K562 (cell line): ENCODE measurements around the gene GRB10. TPM values are rescaled to one million over a fixed set of nuclear protein-coding genes. Genes with fewer than 3 reads are reported as not detected.

ENCODE experiments used
- ATAC-seq: fragments of 200-7000 bp; cut with Tn5 transposase; 3 replicates; pipeline ENCODE4 v1.9.1; 2020; ENCODE audit warnings: moderate library complexity
- BruUV-seq: library from RNA; stranded (reverse); fragments of 400-500 nt; replicated peaks from 2 replicates; lab custom pipeline; 2021; lab: Mats Ljungman, UMichigan
- CTCF ChIA-PET: fragments of 300-600 bp; formaldehyde crosslinking; extraction: SDS; loops from one replicate; lab custom pipeline; 2021; ENCODE audit warnings: low intra/inter-chr PET ratio; lab: Yijun Ruan, JAX
- POLR2A ChIA-PET: fragments of 300-600, 350-650 bp; sonication (Branson Sonifier 250); formaldehyde crosslinking; extraction: SDS; loops from one replicate; lab custom pipeline; 2021; ENCODE audit warnings: antibody characterized with exemption, inconsistent platforms; lab: Yijun Ruan, JAX
- DNase-seq, 4 experiments: peaks; one replicate each; pipeline versions ENCODE4 v3.0.0 to v3.0.0-alpha.2; 2011 to 2018; ENCODE audit warnings: low spot score in 3 of 4, mixed read lengths in 3 of 4; ENCODE audit errors: extremely low read depth in 1 of 4
- FAIRE-seq: peaks from 2 replicates; lab custom pipeline; 2011; peaks lifted over from hg19 to GRCh38; lab: Jason Lieb, UNC
- H2AFZ ChIP-seq: 2 replicates; pipeline ENCODE4 v1.6.0; 2011; ENCODE audit warnings: low read depth, low read length, control low read depth, inconsistent platforms
- H3K27ac ChIP-seq: fragments of 200-600 bp; 3 replicates; pipeline ENCODE4 v1.8.0; 2011; ENCODE audit warnings: low read depth, mild to moderate bottlenecking, control low read depth, inconsistent platforms, low read length, moderate library complexity, mixed read lengths; ENCODE audit errors: extremely low read depth
- H3K27me3 ChIP-seq, 2 experiments: fragments of 300-600 bp in 1 of 2; 2 replicates in 1 of 2; 3 replicates in 1 of 2; pipeline versions ENCODE4 v1.6.0 to v1.8.0; 2011; ENCODE audit warnings: inconsistent platforms in 2 of 2, low read length in 2 of 2, mild to moderate bottlenecking in 1 of 2, mixed read lengths in 1 of 2, moderate library complexity in 1 of 2; ENCODE audit not compliant: control insufficient read depth in 2 of 2, insufficient read depth in 2 of 2
- H3K36me3 ChIP-seq: fragments of 300-600 bp; 3 replicates; pipeline ENCODE4 v1.8.0; 2011; ENCODE audit warnings: mild to moderate bottlenecking, low read length, inconsistent platforms; ENCODE audit not compliant: control insufficient read depth, insufficient read depth
- H3K4me1 ChIP-seq, 2 experiments: fragments of 200-600 bp in 1 of 2; replicated peaks in 1 of 2; 2 replicates in 1 of 2; 3 replicates in 1 of 2; pipeline versions ENCODE4 v1.5.1 to v1.8.0; 2011; ENCODE audit warnings: inconsistent platforms in 2 of 2, low read length in 2 of 2, mild to moderate bottlenecking in 1 of 2, mixed read lengths in 1 of 2, moderate library complexity in 1 of 2; ENCODE audit not compliant: control insufficient read depth in 2 of 2, insufficient read depth in 2 of 2
- H3K4me2 ChIP-seq: 2 replicates; pipeline ENCODE4 v1.6.1; 2011; ENCODE audit warnings: low read length, control low read depth, inconsistent platforms, mixed read lengths; ENCODE audit not compliant: insufficient read depth
- H3K4me3 ChIP-seq: fragments of 200-600 bp; sonication (generic), shearing (Covaris generic); 2 replicates; pipeline ENCODE4 v1.5.1; 2016; ENCODE audit warnings: control low read depth, inconsistent platforms
- H3K79me2 ChIP-seq: fragments of 200-600 bp; 3 replicates; pipeline ENCODE4 v1.8.0; 2011; ENCODE audit warnings: low read length, inconsistent platforms; ENCODE audit not compliant: control insufficient read depth, insufficient read depth
- H3K9ac ChIP-seq, 2 experiments: 2 replicates each; pipeline versions ENCODE4 v1.6.0 to v1.6.1; 2011; ENCODE audit warnings: low read depth in 2 of 2, low read length in 2 of 2, control low read depth in 1 of 2, inconsistent platforms in 1 of 2, mild to moderate bottlenecking in 1 of 2, mixed read lengths in 1 of 2; ENCODE audit not compliant: insufficient read depth in 1 of 2
- H3K9me1 ChIP-seq: one replicate; pipeline ENCODE4 v1.6.0; 2011; ENCODE audit warnings: inconsistent platforms, mild to moderate bottlenecking, low read length, moderate library complexity; ENCODE audit not compliant: control insufficient read depth, insufficient read depth
- H3K9me3 ChIP-seq: replicated peaks from 2 replicates; pipeline ENCODE4 v1.5.1; 2011; ENCODE audit warnings: low read depth, low read length, inconsistent platforms; ENCODE audit not compliant: control insufficient read depth, insufficient read depth
- H4K20me1 ChIP-seq: replicated peaks from 2 replicates; pipeline ENCODE4 v1.6.1; 2011; ENCODE audit warnings: low read length, inconsistent platforms, mixed read lengths; ENCODE audit not compliant: control insufficient read depth, insufficient read depth
- ARID1B ChIP-seq: fragments of 450-650 bp; IDR thresholded peaks from 2 replicates; pipeline ENCODE4 v1.6.1; 2016; ENCODE audit warnings: antibody characterized with exemption, mild to moderate bottlenecking, inconsistent platforms
- BHLHE40 ChIP-seq: IDR thresholded peaks from 2 replicates; pipeline ENCODE4 v1.6.1; 2011; ENCODE audit warnings: low read length, improper control_type of control experiment
- ESRRA ChIP-seq: fragments of 450-650 bp; IDR thresholded peaks from 2 replicates; pipeline ENCODE4 v1.6.1; 2014; ENCODE audit warnings: low read depth, mild to moderate bottlenecking, moderate library complexity, borderline replicate concordance
- EWSR1 ChIP-seq: fragments of 450-650 bp; IDR thresholded peaks from 2 replicates; pipeline ENCODE4 v1.6.1; 2018; ENCODE audit warnings: borderline replicate concordance, mild to moderate bottlenecking, low read depth, moderate library complexity; ENCODE audit not compliant: partially characterized antibody
- NCOA1 ChIP-seq: fragments of 450-650 bp; IDR thresholded peaks from 2 replicates; pipeline ENCODE4 v1.6.1; 2016; ENCODE audit warnings: low read depth
- NKRF ChIP-seq: fragments of 450-650 bp; IDR thresholded peaks from 2 replicates; pipeline ENCODE4 v1.6.1; 2016; ENCODE audit warnings: borderline replicate concordance
- PATZ1 ChIP-seq: fragments of 250-450 bp; sonication (Bioruptor Pico); IDR thresholded peaks from 2 replicates; pipeline ENCODE4 v1.5.0; 2020; ENCODE audit warnings: mild to moderate bottlenecking, borderline replicate concordance
- PCBP1 ChIP-seq: fragments of 200-400 bp; formaldehyde crosslinking; IDR thresholded peaks from 2 replicates; pipeline ENCODE4 v1.6.1; 2018; ENCODE audit warnings: mild to moderate bottlenecking, low read depth, low read length; ENCODE audit not compliant: poor library complexity, severe bottlenecking
- POLR3G ChIP-seq: IDR thresholded peaks from 2 replicates; pipeline ENCODE4 v1.6.1; 2011; ENCODE audit not compliant: insufficient read length, insufficient replicate concordance; ENCODE audit errors: extremely low read depth
- STAT5B ChIP-seq: fragments of 250-450 bp; sonication (Bioruptor Pico); IDR thresholded peaks from 2 replicates; pipeline ENCODE4 v1.8.0; 2021; ENCODE audit warnings: mild to moderate bottlenecking, inconsistent platforms
- ZBTB11 ChIP-seq, 3 experiments: fragments of 200-800 bp in 1 of 3; fragments of 250-450 bp in 1 of 3; fragments of 450-650 bp in 1 of 3; sonication (Bioruptor Pico) in 1 of 3; sonication (Bioruptor generic) in 1 of 3; formaldehyde crosslinking in 1 of 3; IDR thresholded peaks; 2 replicates each; pipeline versions ENCODE4 v1.6.1 to v1.8.0; 2016 to 2022; ENCODE audit warnings: mild to moderate bottlenecking in 2 of 3, missing genetic modification characterization in 2 of 3, missing compliant biosample characterization in 1 of 3, moderate library complexity in 1 of 3
- ZNF354B ChIP-seq: fragments of 250-450 bp; sonication (Bioruptor Pico); IDR thresholded peaks from 2 replicates; pipeline ENCODE4 v1.4.0; 2020
- WGBS: fragments of 100-300 bp; shearing (Covaris generic); methylation state at CpG from one replicate; pipeline ENCODE4 v1.1.6; 2016; ENCODE audit warnings: low coverage, mixed read lengths; ENCODE audit not compliant: insufficient coverage; ENCODE audit errors: missing lambda C conversion rate; 5-methylcytosine and 5-hydroxymethylcytosine counted together
- in situ Hi-C: fragments of 300-500 bp; cut with MboI; formaldehyde crosslinking; loops from 4 replicates; pipeline ENCODE4 v1.15.0; 2018; ENCODE audit warnings: inconsistent platforms, mixed read lengths
- intact Hi-C: fragments of 100-400 bp; cut with micrococcal nuclease; formaldehyde crosslinking; loops from 2 replicates; pipeline ENCODE4 v1.14.2; 2022
- polyA plus RNA-seq, 8 experiments: library from polyadenylated mRNA; depleted of rRNA in 4 of 8; stranded (reverse) in 5 of 8; unstranded in 3 of 8; fragments of >200 nt; fragmentation: Nextera tagmentation in 2 of 8; fragmentation: Illumina TruSeq in 1 of 8; extraction: Ambion mirVana in 2 of 8; extraction: Trizol in 1 of 8; gene quantifications; 2 replicates each; pipeline versions ENCODE4 v1.2.1 to v1.2.3, GENCODE V29; 2011 to 2014; ENCODE audit warnings: inconsistent platforms in 1 of 8, missing spikeins in 1 of 8
- total RNA-seq, 7 experiments: library from RNA; depleted of rRNA in 6 of 7; stranded (reverse); fragments of >200 nt in 6 of 7; fragmentation: Illumina TruSeq in 2 of 7; extraction: Trizol in 2 of 7; gene quantifications; 2 replicates each; pipeline versions ENCODE4 v1.2.1 to v1.2.3, GENCODE V29; 2011 to 2021; ENCODE audit warnings: low replicate concordance in 1 of 7

Gene GRB10
- total and polyA plus RNA-seq, 9 of the 15 experiments (the other 6 are each of a cell fraction or from before 2014, with no cell fraction given), result 8.9 to 88.5 (median 40.7) TPM

- ChIA-PET POLR2A (interaction anchor here (0.9 kb wide), 1 partner anchor 11 kb away, joined by 3 read pairs; no protein-coding TSS in a partner anchor), CTCF (no interaction called here)
- H3K36me3 ChIP-seq, result no peaks in the 10 kb centered on the region; the same call in 2 of the 3 replicates
- H3K27ac ChIP-seq, result no peak overlapping the region
- H3K4me1 ChIP-seq, result peaks cover 0 to 4% of the 10 kb centered on the region in 2 experiments; a peak in 1 of 5 replicates
- peaks cover 3% of the 10 kb centered on the region; the same call in 1 of the 3 replicates for H3K79me2 ChIP-seq
- H4K20me1 ChIP-seq, result peaks cover 2% of the 10 kb centered on the region; the same call in 1 of the 2 replicates
- no peaks in the 10 kb centered on the region for H3K9me3 ChIP-seq
- H3K9me1 ChIP-seq, result no peaks in the 10 kb centered on the region
- no peak overlapping the region for H3K9ac ChIP-seq
- H3K4me2 ChIP-seq, result no peak overlapping the region
- intact Hi-C loops (no loop called here), in situ Hi-C loops (no loop called here)
- no peak overlapping the region for H2AFZ ChIP-seq
- no peak for DNase-seq
- FAIRE-seq, result no peak
- no peak overlapping the region for H3K4me3 ChIP-seq
- no TSS peak for BruUV-seq
- 63% methylated on average over 4 of the region's 6 CpGs for WGBS
- ATAC-seq, result no peak
- no peaks in the 10 kb centered on the region for H3K27me3 ChIP-seq
- TF ChIP-seq ZNF354B (CRISPR knock-in tag) (no peak), BHLHE40 (no peak), POLR3G (no peak), ARID1B (no peak), ZBTB11 (CRISPR knock-in tag; IDR thresholded peaks at IDR 0.05) (no peak), PATZ1 (CRISPR knock-in tag) (no peak), EWSR1 (no peak), PCBP1 (no peak), ESRRA (no peak), NKRF (no peak), STAT5B (CRISPR knock-in tag) (no peak), NCOA1 (no peak)
These were observed 138.6 kb downstream of the GRB10 start for GRCh38 chr7:50644114-50644513.
